NCI-H345 treated with DMSO at 0.1 percent for 48 hours (cell line): Measurements from ENCODE around the gene TSPY10.
"Not testable (repeated sequence)": the region's sequence is repeated elsewhere in the genome, so short reads cannot be mapped to it uniquely, and the experiment has no call there.

Experiments used
- DNase-seq: peaks from one replicate; lab custom pipeline; 2025; ENCODE audit not compliant: unreplicated experiment; lab: John Stamatoyannopoulos, UW

Gene TSPY10, protein sequence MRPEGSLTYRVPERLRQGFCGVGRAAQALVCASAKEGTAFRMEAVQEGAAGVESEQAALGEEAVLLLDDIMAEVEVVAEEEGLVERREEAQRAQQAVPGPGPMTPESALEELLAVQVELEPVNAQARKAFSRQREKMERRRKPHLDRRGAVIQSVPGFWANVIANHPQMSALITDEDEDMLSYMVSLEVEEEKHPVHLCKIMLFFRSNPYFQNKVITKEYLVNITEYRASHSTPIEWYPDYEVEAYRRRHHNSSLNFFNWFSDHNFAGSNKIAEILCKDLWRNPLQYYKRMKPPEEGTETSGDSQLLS

DNA sequence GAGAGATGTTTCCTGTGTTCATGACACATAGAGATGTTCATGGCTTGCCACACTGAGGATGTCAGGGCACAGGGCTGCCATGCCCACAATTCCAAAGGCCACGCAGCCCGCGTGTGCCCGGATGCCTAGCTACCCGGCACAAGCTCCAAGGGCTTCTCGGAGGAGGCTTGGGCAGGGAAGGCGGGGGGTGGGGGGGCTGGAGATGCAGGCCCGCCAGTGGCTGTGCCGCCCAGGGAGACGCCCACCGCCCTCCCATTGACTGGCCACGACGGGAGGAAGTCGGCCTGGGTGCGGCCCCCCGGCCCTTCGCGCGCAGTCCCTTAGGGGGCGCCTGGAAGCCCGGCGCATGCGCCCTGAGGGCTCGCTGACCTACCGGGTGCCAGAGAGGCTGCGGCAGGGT, at the start of gene TSPY10:
Gene TSPY10, plus strand, starts transcription at position 301 of the 400 bp plus-strand sequence. Its CDS starts 46 bp downstream, at position 347.
- DNase-seq = not testable (repeated sequence)

DNA sequence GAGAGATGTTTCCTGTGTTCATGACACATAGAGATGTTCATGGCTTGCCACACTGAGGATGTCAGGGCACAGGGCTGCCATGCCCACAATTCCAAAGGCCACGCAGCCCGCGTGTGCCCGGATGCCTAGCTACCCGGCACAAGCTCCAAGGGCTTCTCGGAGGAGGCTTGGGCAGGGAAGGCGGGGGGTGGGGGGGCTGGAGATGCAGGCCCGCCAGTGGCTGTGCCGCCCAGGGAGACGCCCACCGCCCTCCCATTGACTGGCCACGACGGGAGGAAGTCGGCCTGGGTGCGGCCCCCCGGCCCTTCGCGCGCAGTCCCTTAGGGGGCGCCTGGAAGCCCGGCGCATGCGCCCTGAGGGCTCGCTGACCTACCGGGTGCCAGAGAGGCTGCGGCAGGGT, 40.7 kb upstream of the TSPY10 start, which contains the start of gene TSPY9:
Gene TSPY9, plus strand, starts transcription at position 301 of the 400 bp plus-strand sequence. Its CDS starts 46 bp downstream, at position 347.
- not testable (repeated sequence) for DNase-seq

DNA sequence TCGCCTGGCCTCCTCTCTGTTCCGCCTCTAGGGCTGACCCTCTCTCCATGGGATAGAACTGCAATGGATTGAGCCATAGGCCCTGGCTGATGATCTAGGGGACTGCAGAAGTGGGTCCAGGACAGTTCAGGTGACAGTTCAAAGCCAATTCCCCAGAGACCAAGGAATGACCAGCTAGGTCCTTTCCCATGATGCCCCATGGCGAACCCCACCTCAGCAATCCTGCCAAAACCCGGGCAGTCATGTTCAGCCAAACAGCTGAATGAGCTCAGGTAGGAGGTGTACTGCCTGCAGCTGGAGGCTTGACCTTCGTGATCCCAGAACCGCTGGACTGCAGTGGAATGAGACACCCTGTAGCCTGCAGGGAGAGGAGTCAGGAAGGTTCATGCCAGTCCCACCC, 23.3 kb upstream of the TSPY10 start:
- DNase-seq = not testable (repeated sequence)

DNA sequence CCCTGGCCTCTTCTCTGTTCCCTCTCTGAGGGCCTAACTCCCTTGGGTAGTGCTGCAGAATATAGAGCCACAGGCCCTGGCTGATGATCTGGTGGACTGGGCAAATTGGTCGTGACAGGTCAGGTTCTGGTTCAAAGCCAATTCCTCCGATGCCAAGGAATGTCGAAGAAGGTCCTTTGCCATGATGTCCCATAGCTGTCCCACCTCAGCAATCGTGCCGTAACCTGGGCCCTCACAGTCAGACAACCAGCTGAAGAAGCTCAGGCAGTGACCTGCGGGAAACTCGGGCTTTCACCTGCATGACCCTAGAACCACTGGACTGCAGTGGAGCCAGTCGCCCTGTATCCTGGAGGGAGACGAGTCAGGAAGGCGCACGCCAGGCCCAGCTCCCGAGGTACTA, 11.4 kb upstream of the TSPY10 start:
- not testable (repeated sequence) for DNase-seq
